HEK293T (cell line): ENCODE measurements around the gene PAK5.

ENCODE experiments used
- ARNT ChIP-seq: fragments of 450-650 bp; IDR thresholded peaks from 2 replicates; pipeline ENCODE4 v1.6.1; 2017; ENCODE audit warnings: mild to moderate bottlenecking
- BHLHE40 ChIP-seq: fragments of 450-650 bp; IDR thresholded peaks from 2 replicates; pipeline ENCODE4 v1.6.1; 2016; ENCODE audit warnings: mild to moderate bottlenecking, moderate library complexity, borderline replicate concordance
- CTBP1 ChIP-seq: fragments of 450-650 bp; IDR thresholded peaks from 2 replicates; pipeline ENCODE4 v1.6.1; 2016; ENCODE audit warnings: borderline replicate concordance
- ELF4 ChIP-seq: fragments of 450-650 bp; IDR thresholded peaks from 2 replicates; pipeline ENCODE4 v1.6.1; 2017; ENCODE audit warnings: antibody characterized with exemption
- FOXA1 ChIP-seq: fragments of 450-650 bp; IDR thresholded peaks from 2 replicates; pipeline ENCODE4 v1.6.1; 2016; ENCODE audit warnings: mild to moderate bottlenecking
- FOXK2 ChIP-seq: fragments of 450-650 bp; IDR thresholded peaks from 2 replicates; pipeline ENCODE4 v1.6.1; 2016; ENCODE audit warnings: mild to moderate bottlenecking
- FOXM1 ChIP-seq: fragments of 450-650 bp; IDR thresholded peaks from 2 replicates; pipeline ENCODE4 v1.6.1; 2017; ENCODE audit warnings: mild to moderate bottlenecking, borderline replicate concordance
- L3MBTL2 ChIP-seq: fragments of 450-650 bp; conservative IDR thresholded peaks from 2 replicates; pipeline ENCODE4 v1.6.1; 2016; ENCODE audit warnings: mild to moderate bottlenecking
- LEF1 ChIP-seq: fragments of 450-650 bp; IDR thresholded peaks from 2 replicates; pipeline ENCODE4 v1.6.1; 2017; ENCODE audit warnings: mild to moderate bottlenecking, borderline replicate concordance
- NFRKB ChIP-seq: fragments of 450-650 bp; IDR thresholded peaks from 2 replicates; pipeline ENCODE4 v1.6.1; 2016; ENCODE audit warnings: mild to moderate bottlenecking, moderate library complexity
- SP1 ChIP-seq: fragments of 450-650 bp; IDR thresholded peaks from 2 replicates; pipeline ENCODE4 v1.6.1; 2017
- SUZ12 ChIP-seq: fragments of 450-650 bp; IDR thresholded peaks from 2 replicates; pipeline ENCODE4 v1.6.1; 2016; ENCODE audit warnings: mild to moderate bottlenecking
- ZNF384 ChIP-seq: fragments of 450-650 bp; IDR thresholded peaks from 2 replicates; pipeline ENCODE4 v1.6.1; 2016
- TF ChIP-seq, protein P1 (sequence below): fragments of 450-650 bp; IDR thresholded peaks from 2 replicates; pipeline ENCODE4 v1.6.1; 2016

DNA sequence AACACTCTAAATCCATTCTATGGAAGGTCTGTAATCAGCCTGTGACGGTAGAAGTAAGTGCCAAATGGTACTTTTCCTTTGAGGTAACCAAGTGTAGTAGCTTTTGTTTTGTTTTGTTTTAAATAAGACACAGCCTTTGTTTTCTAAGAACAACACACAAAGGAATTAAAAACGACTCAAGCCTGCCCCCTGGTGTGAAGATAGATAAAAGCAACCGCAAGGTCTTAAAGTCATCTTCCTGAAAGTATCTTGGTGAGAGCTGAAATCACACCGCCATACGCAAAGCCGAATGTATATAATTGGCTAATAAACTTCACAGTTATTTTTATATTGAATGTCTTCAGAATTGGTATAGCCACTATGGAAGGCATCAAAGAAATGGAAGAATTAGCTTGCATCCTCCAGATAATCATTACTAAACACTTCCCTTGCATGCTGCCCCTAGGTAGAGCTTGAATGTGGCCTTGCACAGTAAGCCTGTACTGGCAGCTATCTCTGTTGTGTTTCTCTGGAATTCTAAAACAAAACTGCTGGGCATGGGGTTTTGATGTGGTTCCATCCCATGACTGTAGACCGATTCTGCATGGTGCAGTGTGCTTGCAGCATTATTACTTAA is 228.9 kb downstream of the PAK5 start:
- TF ChIP-seq BHLHE40 (no peak), SUZ12 (no peak), SP1 (no peak), ZNF384 (no peak), LEF1 (no peak), FOXM1 (no peak), FOXA1 (no peak), NFRKB (no peak), L3MBTL2 (no peak), ELF4 (no peak), CTBP1 (no peak), FOXK2 (no peak), ARNT (no peak)
- TF ChIP-seq, protein P1, sequence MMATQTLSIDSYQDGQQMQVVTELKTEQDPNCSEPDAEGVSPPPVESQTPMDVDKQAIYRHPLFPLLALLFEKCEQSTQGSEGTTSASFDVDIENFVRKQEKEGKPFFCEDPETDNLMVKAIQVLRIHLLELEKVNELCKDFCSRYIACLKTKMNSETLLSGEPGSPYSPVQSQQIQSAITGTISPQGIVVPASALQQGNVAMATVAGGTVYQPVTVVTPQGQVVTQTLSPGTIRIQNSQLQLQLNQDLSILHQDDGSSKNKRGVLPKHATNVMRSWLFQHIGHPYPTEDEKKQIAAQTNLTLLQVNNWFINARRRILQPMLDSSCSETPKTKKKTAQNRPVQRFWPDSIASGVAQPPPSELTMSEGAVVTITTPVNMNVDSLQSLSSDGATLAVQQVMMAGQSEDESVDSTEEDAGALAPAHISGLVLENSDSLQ: no peak
